ENCODE measurements around the gene ERC1. TPM values are rescaled to one million over a fixed set of nuclear protein-coding genes. Genes with fewer than 3 reads are reported as not detected.

ERC1 gene
- total and polyA plus RNA-seq, 2 of the 4 experiments (the other 2 are of a cell fraction) = 11.6 to 25.6 TPM

DNA sequence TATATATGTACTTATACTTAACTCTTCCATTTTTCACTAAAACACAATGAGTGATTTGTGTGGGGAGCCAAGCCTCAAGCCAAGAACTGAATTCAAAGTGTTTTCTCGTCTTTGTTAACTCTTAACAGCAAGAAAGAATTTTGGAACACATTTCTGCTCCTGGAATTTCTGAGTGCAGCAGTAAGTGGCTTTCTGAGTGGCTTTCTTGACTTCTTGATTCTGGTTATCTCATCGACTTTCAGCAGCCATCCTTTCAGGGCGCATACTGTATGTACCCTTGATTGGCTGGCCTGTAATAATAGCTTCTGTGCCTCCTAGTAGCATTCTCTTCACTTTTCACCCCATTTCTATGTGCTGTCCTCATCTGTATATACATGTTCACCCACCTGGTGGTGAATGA is 446.0 kb downstream of the ERC1 start:
- DNase-seq = no peak
- in situ Hi-C loops (cut with MboI; ENCODE audit: low sequenced_read_pairs) (no loop called here), intact Hi-C loops (cut with micrococcal nuclease) (no loop called here), dilution Hi-C loops (cut with HindIII; ENCODE audit: low sequenced_read_pairs, unreplicated experiment) (no loop called here)
- Histone ChIP-seq H2BK15ac (ENCODE audit: low read depth, low read length) (no peak overlapping the region), H2BK5ac (ENCODE audit: low read depth, low read length, poor library complexity, severe bottlenecking) (no peak overlapping the region), H3K23ac (ENCODE audit: low read depth, low read length) (no peak overlapping the region), H3K79me1 (ENCODE audit: low read depth in 1 of 2, low read length in 2 of 2) (peaks cover 3 to 8% of the 10 kb centered on the region in 2 experiments; a peak in 3 of 4 replicates), H3K18ac (ENCODE audit: low read depth, low read length) (no peak overlapping the region), H3K14ac (replicated peaks; ENCODE audit: low read depth, low read length) (no peak overlapping the region), H3K9me1 (ENCODE audit: insufficient read depth, low read length) (peaks cover 6% of the 10 kb centered on the region; the same call in 1 of the 2 replicates), H3K27me3 (ENCODE audit: control insufficient read depth, insufficient read depth, low read length) (no peaks in the 10 kb centered on the region), H3K4ac (ENCODE audit: low read depth, low read length) (no peak overlapping the region), H4K5ac (ENCODE audit: low read depth, low read length) (no peak overlapping the region), H2BK20ac (ENCODE audit: low read depth, low read length) (no peak overlapping the region), H2AK9ac (replicated peaks; ENCODE audit: low read depth, low read length, poor library complexity) (no peak overlapping the region), H3K56ac (ENCODE audit: extremely low read depth, insufficient read depth, low read length) (no peak overlapping the region), H3K4me2 (ENCODE audit: low read depth, low read length) (no peak overlapping the region), H3K9me3 (ENCODE audit: control insufficient read depth, insufficient read depth, low read length) (no peaks in the 10 kb centered on the region), H2AFZ (replicated peaks; ENCODE audit: low read length, poor library complexity) (no peak overlapping the region), H4K8ac (ENCODE audit: low read depth in 2 of 2, low read length in 2 of 2) (no peak overlapping the region), H3K36me3 (ENCODE audit: control insufficient read depth, insufficient read depth, low read length) (no peaks in the 10 kb centered on the region), H3K27ac (ENCODE audit: insufficient read depth, low read length) (no peak overlapping the region), H2BK120ac (ENCODE audit: low read depth, low read length) (no peak overlapping the region), H2AK5ac (ENCODE audit: low read depth, low read length) (no peak overlapping the region), H3K9ac (ENCODE audit: low read depth, low read length) (no peak overlapping the region), H3K4me3 (ENCODE audit: insufficient read depth, low read depth, low read length) (no peak overlapping the region), H3K4me1 (ENCODE audit: control insufficient read depth, insufficient read depth, low read length) (no peaks in the 10 kb centered on the region), H4K20me1 (ENCODE audit: insufficient read depth, low read length) (no peaks in the 10 kb centered on the region), H4K91ac (ENCODE audit: insufficient read depth, low read depth, low read length) (no peak overlapping the region)
- ChIA-PET CTCF (no interaction called here), POLR2A (ENCODE audit: unreplicated experiment) (no interaction called here)
- BruUV-seq (replicated peaks) = no TSS peak
- ATAC-seq (ENCODE audit: low read depth) = no peak
- TF ChIP-seq MAFK (IDR thresholded peaks at IDR 0.05; ENCODE audit: low read depth, low read length) = no peak
- TF ChIP-seq, protein P1, sequence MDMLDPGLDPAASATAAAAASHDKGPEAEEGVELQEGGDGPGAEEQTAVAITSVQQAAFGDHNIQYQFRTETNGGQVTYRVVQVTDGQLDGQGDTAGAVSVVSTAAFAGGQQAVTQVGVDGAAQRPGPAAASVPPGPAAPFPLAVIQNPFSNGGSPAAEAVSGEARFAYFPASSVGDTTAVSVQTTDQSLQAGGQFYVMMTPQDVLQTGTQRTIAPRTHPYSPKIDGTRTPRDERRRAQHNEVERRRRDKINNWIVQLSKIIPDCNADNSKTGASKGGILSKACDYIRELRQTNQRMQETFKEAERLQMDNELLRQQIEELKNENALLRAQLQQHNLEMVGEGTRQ (IDR thresholded peaks at IDR 0.05; ENCODE audit: low read depth, low read length) = no peak
- no peak for TF ChIP-seq NFE2L2 (IDR thresholded peaks at IDR 0.05; ENCODE audit: low read depth, low read length)
- no peak for TF ChIP-seq RFX5 (IDR thresholded peaks at IDR 0.05; ENCODE audit: low read depth, low read length)
- TF ChIP-seq RAD21 (IDR thresholded peaks at IDR 0.05; ENCODE audit: low read length) = no peak
- TF ChIP-seq BHLHE40 (IDR thresholded peaks at IDR 0.05; ENCODE audit: low read depth, low read length) = no peak
- TF ChIP-seq MAZ (IDR thresholded peaks at IDR 0.05; ENCODE audit: borderline replicate concordance, low read depth, low read length) = no peak
- TF ChIP-seq RCOR1 (IDR thresholded peaks at IDR 0.05; ENCODE audit: insufficient replicate concordance, low read length) = no peak
- TF ChIP-seq, protein P2, sequence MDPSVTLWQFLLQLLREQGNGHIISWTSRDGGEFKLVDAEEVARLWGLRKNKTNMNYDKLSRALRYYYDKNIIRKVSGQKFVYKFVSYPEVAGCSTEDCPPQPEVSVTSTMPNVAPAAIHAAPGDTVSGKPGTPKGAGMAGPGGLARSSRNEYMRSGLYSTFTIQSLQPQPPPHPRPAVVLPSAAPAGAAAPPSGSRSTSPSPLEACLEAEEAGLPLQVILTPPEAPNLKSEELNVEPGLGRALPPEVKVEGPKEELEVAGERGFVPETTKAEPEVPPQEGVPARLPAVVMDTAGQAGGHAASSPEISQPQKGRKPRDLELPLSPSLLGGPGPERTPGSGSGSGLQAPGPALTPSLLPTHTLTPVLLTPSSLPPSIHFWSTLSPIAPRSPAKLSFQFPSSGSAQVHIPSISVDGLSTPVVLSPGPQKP (IDR thresholded peaks at IDR 0.05; ENCODE audit: borderline replicate concordance, low read depth, low read length) = no peak
- TF ChIP-seq, protein P3, sequence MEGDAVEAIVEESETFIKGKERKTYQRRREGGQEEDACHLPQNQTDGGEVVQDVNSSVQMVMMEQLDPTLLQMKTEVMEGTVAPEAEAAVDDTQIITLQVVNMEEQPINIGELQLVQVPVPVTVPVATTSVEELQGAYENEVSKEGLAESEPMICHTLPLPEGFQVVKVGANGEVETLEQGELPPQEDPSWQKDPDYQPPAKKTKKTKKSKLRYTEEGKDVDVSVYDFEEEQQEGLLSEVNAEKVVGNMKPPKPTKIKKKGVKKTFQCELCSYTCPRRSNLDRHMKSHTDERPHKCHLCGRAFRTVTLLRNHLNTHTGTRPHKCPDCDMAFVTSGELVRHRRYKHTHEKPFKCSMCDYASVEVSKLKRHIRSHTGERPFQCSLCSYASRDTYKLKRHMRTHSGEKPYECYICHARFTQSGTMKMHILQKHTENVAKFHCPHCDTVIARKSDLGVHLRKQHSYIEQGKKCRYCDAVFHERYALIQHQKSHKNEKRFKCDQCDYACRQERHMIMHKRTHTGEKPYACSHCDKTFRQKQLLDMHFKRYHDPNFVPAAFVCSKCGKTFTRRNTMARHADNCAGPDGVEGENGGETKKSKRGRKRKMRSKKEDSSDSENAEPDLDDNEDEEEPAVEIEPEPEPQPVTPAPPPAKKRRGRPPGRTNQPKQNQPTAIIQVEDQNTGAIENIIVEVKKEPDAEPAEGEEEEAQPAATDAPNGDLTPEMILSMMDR (conservative IDR thresholded peaks at IDR 0.05; ENCODE audit: low read depth, low read length) = no peak
- TF ChIP-seq CEBPB (IDR thresholded peaks at IDR 0.05; ENCODE audit: low read depth, low read length) = no peak
- WGBS, 2 experiments (ENCODE audit: extremely low coverage in 2 of 2, insufficient read length in 1 of 2) = 60% methylated on average over 1 of the region's 3 CpGs; no CpG with 5 or more reads in 1 of the 2 experiments
